Measurements from ENCODE around the gene HEMK1. TPM values are rescaled to one million over a fixed set of nuclear protein-coding genes. Genes with fewer than 3 reads are reported as not detected.

HEMK1 gene
- polyA plus RNA-seq, 3 donors from 2014 or later: 18.3 to 54.9 (median 29.7) TPM

DNA sequence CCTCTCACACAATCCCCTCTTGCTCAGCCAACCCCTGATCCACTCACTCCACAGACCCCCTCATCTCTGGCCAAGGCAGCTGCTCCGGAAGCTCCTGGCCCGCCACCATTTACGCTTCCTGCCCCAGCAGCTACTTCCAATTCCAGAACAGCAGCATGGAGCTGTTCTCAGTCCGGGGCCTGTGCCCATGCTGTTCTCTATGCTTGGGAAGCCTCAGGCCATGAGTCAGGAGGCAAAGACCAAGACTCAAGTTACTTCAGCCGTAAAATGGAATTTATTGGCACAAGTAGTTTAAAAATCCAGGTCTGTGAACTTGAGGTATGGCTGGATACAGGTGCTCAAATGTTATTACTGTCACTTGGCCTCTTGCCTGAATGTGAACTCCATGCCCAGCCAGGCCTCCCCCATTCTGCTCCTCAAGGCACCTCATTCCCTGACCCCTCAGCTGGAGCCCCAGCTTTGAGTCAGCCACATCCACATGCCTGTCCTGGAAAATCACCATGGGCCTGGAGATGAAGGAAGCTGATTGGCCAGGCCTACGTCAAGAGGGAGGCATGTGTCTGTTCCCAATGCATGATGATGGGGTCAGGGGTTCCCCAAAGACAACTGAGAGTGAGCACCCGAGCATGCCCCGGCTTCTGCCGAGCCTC is 34.5 kb upstream of the HEMK1 start:
- H3K4me1 Mint-ChIP-seq: peaks cover 2 to 6% of the 10 kb centered on the region in 2 donors
- DNase-seq: no peak
- no peak overlapping the region for H3K27ac Mint-ChIP-seq
- peaks cover 0 to 3% (median 0%) of the 10 kb centered on the region in 3 donors for H3K36me3 Mint-ChIP-seq
- H3K9me3 Mint-ChIP-seq: no peaks in the 10 kb centered on the region
- H3K27me3 Mint-ChIP-seq (ENCODE audit: low read depth in 3 of 3): peaks cover 5 to 14% (median 7%) of the 10 kb centered on the region in 3 donors
- H3K4me3 Mint-ChIP-seq: no peak overlapping the region

DNA sequence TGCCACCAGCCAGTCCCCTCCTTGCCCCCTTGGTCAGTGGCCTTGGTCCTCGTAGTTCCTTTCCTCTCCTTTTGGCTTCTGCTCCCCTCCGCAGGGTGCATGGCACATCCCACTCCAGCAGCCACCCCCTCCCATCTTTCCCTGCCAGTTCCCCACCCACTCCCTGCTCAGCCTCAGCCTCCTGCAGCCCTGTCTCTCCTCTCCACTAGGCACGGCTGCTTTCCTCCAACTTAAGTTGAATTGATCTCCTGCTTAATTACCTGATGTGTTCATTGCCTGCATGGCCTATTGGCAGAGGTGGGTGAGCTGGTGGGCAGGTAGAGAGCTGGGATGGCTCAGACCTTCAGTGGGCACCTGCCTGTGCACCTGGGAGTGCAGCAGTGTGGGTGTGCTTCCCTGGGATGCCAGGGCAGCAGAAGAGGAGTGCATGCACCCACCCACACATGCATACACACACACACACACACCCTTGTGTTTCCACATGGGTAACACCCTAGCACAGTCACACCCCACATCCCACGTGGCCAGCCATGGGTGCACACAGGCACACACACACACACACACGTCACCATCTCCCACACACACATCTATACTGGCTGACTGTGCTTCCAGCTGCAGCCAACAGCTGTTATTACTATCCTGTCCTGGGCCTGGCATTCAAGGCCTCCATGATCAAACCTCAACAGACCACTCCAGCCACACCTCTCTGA is 32.7 kb upstream of the HEMK1 start:
- peak overlapping the region in 1 of 6 donors; percentile 85 for H3K27ac Mint-ChIP-seq
- H3K36me3 Mint-ChIP-seq: peaks cover 0 to 3% (median 0%) of the 10 kb centered on the region in 3 donors
- H3K27me3 Mint-ChIP-seq (ENCODE audit: low read depth in 3 of 3): peaks cover 5 to 15% (median 7%) of the 10 kb centered on the region in 3 donors
- H3K9me3 Mint-ChIP-seq: no peaks in the 10 kb centered on the region
- DNase-seq: no peak
- peaks cover 2 to 6% of the 10 kb centered on the region in 2 donors for H3K4me1 Mint-ChIP-seq
- H3K4me3 Mint-ChIP-seq: peak overlapping the region in 1 of 5 donors; percentile 25

DNA sequence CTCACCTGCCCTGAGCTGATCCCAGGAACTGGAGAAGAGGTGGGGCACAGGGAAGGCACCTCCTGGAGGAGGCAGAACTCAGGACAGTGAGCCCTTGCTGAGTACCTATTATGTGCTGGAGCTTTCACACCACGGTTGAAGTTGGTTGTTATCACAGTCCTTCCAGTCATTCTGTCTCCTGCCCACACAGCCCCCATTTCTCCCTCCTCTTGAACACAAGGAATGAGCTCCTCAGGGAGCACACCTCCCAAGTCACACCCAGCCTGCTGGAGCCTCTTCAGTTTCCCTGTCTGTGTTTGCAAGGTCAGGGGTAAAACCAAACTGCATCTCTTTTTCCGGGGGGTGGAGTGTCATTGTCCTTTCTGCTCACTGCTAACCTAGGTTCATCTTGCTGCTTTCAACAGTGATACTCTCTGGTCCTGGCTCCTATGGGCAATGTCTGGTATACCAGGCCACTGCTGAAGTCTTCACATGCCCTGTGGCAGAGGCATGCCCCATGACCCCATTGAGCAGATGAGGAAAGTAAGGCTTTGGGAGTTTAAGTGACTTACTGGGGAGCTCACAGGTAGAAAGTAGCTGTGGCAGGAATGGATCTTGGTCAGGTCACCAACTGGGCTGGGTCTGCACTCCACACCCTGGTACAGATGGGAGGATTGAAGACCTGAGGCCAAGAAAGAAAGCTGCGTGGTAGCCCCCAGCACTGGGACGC is 31.7 kb upstream of the HEMK1 start:
- H3K9me3 Mint-ChIP-seq: no peaks in the 10 kb centered on the region
- H3K4me3 Mint-ChIP-seq: no peak overlapping the region
- no peak overlapping the region for H3K27ac Mint-ChIP-seq
- H3K36me3 Mint-ChIP-seq: peaks cover 0 to 3% (median 0%) of the 10 kb centered on the region in 3 donors
- H3K4me1 Mint-ChIP-seq: peaks cover 7 to 11% of the 10 kb centered on the region in 2 donors
- peaks cover 2 to 15% (median 3%) of the 10 kb centered on the region in 3 donors for H3K27me3 Mint-ChIP-seq (ENCODE audit: low read depth in 3 of 3)
- DNase-seq: no peak

DNA sequence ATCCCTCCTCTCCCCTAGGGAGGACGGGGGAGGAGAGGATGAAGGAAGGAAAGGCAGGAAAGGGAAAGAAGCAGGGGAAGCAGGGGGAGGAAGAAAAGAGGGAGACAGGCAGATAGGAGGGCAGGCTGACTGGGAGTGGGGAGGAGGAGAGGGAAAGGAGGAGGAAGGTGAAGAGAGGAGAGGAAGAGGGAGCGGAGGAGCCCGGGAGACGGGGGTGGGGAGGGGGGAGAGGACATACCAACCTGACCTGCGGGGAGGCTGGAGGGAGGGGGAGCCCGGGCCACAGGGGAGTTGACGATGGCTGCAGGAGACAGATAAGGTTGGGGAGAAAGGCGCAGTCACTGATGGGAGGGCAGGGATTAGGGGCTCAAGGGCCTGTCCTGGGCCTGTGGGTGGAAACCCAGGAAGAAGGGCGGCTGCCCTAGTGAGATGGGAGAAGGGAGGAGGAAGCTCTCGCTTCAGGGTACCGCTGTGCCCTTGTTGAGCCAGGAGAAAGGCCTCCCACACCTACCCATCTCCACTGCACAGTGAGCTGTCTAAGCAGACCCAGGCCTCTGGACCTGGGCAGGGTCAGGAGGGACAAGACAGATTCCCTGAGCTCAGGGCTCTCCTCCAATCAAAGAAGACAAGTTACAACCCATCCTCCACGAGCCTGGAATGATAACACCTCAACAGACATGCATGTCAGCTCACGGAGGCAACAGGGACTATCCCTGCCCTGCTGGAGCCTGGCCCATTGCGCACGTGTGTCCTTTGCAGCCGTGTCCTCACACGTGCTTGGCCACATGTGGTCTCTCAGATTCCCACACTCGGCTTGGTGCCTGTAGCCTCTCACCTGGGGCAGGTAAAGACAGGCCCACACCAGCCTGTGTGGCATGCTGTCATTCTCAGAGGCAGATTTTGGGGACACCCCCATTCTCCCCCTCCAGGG is 29.7 kb upstream of the HEMK1 start:
- DNase-seq: no peak
- no peak overlapping the region for H3K27ac Mint-ChIP-seq
- peaks cover 0 to 3% (median 0%) of the 10 kb centered on the region in 3 donors for H3K36me3 Mint-ChIP-seq
- peaks cover 0 to 11% (median 2%) of the 10 kb centered on the region in 3 donors for H3K27me3 Mint-ChIP-seq (ENCODE audit: low read depth in 3 of 3)
- H3K4me3 Mint-ChIP-seq: no peak overlapping the region
- H3K4me1 Mint-ChIP-seq: peaks cover 16 to 24% of the 10 kb centered on the region in 2 donors
- no peaks in the 10 kb centered on the region for H3K9me3 Mint-ChIP-seq

DNA sequence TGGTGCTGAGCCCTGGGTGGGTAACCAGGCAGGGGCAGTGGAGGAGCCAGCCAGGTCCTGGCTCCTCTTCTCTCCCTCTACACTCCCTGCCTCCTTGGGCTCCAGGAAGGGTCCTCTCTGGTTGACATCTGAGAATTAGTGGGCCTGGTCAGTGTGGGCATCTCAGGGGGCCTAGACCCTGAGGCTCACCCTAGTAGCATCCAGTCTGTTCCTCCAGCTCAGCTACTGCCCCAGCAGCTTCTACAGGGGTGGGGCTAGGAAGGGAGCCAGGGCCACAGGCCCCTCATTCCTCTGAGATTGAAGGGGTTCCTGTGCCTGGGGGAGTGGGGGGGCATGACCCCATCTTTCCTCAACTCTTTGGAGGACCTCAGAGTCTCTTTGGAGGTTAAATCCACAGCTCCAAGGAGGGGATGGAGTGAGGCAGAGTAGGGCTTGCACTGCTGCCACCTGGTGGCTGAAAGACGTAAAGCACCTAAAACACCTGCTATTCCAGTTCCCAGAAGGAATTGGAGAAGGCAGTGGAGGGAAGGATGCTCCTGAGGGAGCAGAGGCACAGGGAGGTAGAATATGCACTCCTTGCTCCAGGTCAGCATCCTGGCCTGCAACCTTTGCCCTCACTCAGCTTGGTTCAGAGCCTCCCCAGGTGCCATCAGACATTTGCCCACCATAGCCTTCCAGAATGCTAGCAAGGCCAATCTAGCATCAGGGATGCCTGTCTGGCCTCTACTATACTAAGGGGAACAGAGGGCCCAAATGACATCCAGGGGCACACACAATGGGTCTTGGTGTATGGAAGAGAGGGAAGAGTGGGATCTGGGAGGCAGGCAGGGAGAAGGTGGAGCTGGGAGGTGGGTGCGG is 26.9 kb upstream of the HEMK1 start:
- Mint-ChIP-seq H3K27me3 (ENCODE audit: low read depth in 3 of 3) (peaks cover 0 to 11% (median 2%) of the 10 kb centered on the region in 3 donors), H3K36me3 (peaks cover 0 to 3% (median 0%) of the 10 kb centered on the region in 3 donors), H3K27ac (peak overlapping the region in 2 of 6 donors; percentile 40 to 75), H3K9me3 (no peaks in the 10 kb centered on the region), H3K4me1 (peaks cover 33 to 36% of the 10 kb centered on the region in 2 donors), H3K4me3 (peak overlapping the region in 2 of 5 donors; percentile 49)
- DNase-seq: peak; percentile 59 to 63 (median 62)

DNA sequence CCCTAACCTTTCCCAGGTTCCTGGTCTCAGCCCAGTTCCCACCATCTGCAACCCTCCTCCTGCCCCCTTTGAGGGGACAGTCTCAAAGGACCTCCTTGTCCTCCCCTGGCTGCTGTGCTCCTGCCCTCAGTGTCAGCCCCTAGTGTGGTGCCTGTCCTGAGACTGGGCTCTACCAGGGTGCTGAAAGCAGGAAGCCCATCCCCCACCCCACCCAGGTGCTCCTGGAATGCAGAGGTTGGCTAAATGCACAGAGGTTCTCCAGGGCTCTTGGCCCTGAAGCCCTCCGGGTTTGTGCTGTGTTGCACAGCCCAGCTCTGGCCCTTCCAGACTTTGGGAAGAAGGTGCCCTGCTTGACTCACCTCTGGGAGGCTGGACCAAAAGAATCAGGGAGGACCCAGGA is 23.5 kb upstream of the HEMK1 start:
- H3K36me3 Mint-ChIP-seq: no peaks in the 10 kb centered on the region
- no peak for DNase-seq
- peaks cover 36% of the 10 kb centered on the region in 2 donors for H3K4me1 Mint-ChIP-seq
- no peaks in the 10 kb centered on the region for H3K9me3 Mint-ChIP-seq
- H3K27ac Mint-ChIP-seq: peak overlapping the region; percentile 17 to 86 (median 60)
- peak overlapping the region in 4 of 5 donors; percentile 66 to 76 (median 68) for H3K4me3 Mint-ChIP-seq
- peaks cover 0 to 2% (median 1%) of the 10 kb centered on the region in 3 donors for H3K27me3 Mint-ChIP-seq (ENCODE audit: low read depth in 3 of 3)

DNA sequence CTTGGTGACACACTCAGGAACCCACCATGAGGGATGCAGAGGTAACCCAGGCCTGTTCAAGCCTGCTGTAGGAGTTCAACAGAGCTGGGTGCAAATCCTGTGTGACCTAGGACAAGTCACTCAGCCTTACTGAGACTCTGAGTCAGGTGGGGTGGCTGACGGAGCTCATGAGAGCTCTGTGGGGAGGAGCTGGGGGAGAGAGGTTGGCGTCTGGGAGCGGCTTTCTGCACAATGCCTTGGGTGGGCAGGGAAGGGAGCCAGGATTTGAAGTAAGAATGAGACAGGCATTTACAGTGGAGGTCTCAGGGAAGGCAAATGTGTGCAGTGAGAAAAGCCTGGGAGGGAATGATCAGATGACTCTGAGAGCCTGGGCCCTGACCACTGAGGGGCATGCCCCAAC is 20.1 kb upstream of the HEMK1 start:
- Mint-ChIP-seq H3K36me3 (no peaks in the 10 kb centered on the region), H3K4me3 (no peak overlapping the region), H3K27me3 (ENCODE audit: low read depth in 3 of 3) (peaks cover 0 to 2% (median 2%) of the 10 kb centered on the region in 3 donors), H3K27ac (peak overlapping the region in 3 of 6 donors; percentile 63 to 76 (median 71)), H3K9me3 (no peaks in the 10 kb centered on the region), H3K4me1 (peaks cover 22 to 25% of the 10 kb centered on the region in 2 donors)
- no peak for DNase-seq

DNA sequence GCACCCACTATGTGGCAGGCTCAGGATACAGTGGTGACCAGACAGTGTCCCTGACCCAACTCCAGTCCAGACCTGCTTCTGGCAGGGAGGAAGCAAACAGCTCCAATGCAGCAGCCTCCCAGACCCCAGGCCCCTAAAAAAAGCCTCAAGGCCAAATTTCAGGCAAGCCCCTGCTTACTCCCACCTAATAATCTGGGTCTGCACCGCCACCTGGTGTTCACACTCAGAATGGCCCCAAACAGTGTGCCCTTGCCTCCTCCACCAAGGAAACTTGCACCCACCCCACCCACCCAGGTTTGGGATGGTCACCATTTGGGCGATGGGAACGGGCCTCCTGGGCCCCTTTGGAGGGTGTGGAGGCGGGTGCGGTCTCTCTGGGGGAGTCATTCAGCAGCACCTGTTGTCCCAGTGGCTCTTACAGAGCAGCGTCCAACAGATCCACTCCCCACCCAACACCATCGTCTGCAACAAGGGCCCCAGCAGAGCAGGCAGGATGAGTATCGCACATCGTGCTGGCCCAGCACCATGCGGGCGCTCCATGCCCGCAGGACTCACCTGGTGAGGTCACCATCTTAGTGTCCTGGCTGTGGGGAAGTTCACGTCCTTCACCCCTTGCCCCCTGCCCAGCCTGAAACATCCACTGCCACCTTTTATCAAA is 19.1 kb upstream of the HEMK1 start:
- H3K4me1 Mint-ChIP-seq: peaks cover 12 to 24% of the 10 kb centered on the region in 2 donors
- H3K9me3 Mint-ChIP-seq: no peaks in the 10 kb centered on the region
- H3K27me3 Mint-ChIP-seq (ENCODE audit: low read depth in 3 of 3): peaks cover 0 to 2% (median under 1%) of the 10 kb centered on the region in 3 donors
- H3K36me3 Mint-ChIP-seq: no peaks in the 10 kb centered on the region
- H3K27ac Mint-ChIP-seq: peak overlapping the region; percentile 24 to 63 (median 42)
- H3K4me3 Mint-ChIP-seq: no peak overlapping the region
- peak; percentile 60 to 68 (median 67) for DNase-seq

DNA sequence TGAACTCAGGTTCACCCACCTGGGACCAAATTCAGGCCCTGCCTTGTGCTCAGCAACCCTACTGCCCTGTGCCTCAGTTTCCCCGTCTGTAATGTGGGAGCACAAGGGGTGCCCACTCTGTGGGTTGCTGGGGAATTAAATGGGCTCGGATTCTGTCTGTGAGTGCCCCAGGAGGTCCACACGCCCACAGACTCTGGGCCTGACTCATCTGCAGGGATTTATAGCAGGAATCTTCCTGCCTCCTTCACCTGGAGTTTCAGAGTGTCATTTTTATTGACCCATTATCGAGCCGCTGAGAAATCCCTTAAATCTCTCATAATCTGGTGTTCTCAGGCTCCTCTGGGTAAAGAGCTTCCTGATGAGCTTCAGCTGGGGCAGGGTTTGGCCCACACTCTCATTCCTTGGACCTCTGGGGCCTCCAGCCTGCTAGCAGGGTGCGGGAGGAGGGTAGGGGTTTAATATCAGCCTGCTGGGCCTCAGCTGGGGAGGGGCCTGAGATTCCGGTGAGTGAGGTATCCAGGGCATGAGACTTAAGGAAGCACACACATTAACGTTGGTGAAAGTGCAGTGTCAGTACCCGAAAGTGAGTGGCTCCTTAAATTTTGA is 18.2 kb upstream of the HEMK1 start:
- no peaks in the 10 kb centered on the region for H3K9me3 Mint-ChIP-seq
- H3K27ac Mint-ChIP-seq: no peak overlapping the region
- no peaks in the 10 kb centered on the region for H3K36me3 Mint-ChIP-seq
- DNase-seq: no peak
- H3K27me3 Mint-ChIP-seq (ENCODE audit: low read depth in 3 of 3): peaks cover 0 to 2% (median 0%) of the 10 kb centered on the region in 3 donors
- peaks cover 3 to 15% of the 10 kb centered on the region in 2 donors for H3K4me1 Mint-ChIP-seq
- no peak overlapping the region for H3K4me3 Mint-ChIP-seq

DNA sequence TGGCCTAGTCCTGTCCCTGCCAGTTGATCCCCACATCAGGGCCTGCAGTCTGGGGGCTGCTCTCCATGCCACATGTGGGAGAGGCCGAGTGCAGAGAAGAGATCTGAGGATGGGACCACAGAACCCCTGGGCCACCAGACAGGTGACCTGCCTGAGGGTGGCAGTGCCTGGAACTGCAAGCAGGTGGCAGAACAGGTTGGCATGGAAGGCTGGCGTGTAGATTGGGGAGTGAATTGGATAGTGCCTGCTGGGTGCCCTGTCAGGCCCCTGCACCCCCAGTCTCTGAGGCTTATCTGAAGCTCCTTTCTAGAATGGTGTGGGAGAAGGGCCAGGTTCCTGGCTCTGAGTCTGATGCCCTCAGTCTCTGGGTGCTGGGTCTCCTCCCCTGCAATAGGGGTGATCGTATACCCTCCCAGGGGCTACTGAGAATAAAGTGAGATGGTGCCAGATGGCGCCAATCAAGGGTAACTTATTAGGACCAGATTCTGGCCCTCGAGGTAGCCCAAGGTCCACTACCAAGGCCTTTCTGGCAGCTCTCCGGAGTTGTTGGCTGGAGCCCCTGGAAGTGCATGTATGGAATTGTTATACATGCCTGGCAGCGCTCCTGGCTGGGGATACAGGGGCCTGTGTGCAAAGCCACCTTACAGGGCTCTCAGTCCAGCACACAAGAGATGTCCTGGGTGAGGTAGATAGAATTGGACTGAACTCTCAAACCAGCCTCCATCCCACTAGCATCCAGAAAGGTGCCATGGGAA is 17.5 kb upstream of the HEMK1 start:
- Mint-ChIP-seq H3K4me1 (peaks cover 0 to 11% of the 10 kb centered on the region in 2 donors), H3K4me3 (no peak overlapping the region), H3K27me3 (ENCODE audit: low read depth in 3 of 3) (peaks cover 0 to 2% (median 0%) of the 10 kb centered on the region in 3 donors), H3K36me3 (no peaks in the 10 kb centered on the region), H3K27ac (no peak overlapping the region), H3K9me3 (no peaks in the 10 kb centered on the region)
- DNase-seq: no peak

DNA sequence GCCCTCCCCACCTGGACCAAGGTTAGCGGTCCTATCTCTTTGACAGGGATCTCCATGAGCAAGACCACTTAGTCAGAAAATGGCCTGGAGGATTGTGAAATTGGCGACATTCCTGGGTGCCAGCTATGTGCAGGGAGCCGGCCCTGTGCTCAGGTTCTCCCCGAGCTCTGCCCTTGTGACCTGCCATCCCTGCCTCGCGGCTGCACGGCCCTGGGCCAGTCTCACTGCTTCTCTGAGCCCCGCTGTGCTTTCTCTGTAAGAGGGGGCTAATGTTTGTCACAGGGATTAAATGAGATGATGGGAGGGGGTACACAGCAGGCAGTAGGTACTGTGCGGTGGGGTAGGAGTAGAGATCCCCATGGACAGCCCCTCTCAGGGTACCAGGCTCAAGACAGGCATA is 16.7 kb upstream of the HEMK1 start:
- no peak for DNase-seq
- Mint-ChIP-seq H3K27me3 (ENCODE audit: low read depth in 3 of 3) (peaks cover 0 to 4% (median 1%) of the 10 kb centered on the region in 3 donors), H3K4me1 (peaks cover 0 to 11% of the 10 kb centered on the region in 2 donors), H3K36me3 (no peaks in the 10 kb centered on the region), H3K4me3 (no peak overlapping the region), H3K9me3 (no peaks in the 10 kb centered on the region), H3K27ac (peak overlapping the region in 2 of 6 donors; percentile 1 to 8)

All from immature natural killer cell (primary cell).